IMR-90 (cell line): ENCODE measurements around the gene CDKAL1. TPM values are rescaled to one million over a fixed set of nuclear protein-coding genes. Genes with fewer than 3 reads are reported as not detected.

Experiments
- ATAC-seq: fragments of 200-7000 bp; cut with Tn5 transposase; 2 replicates; pipeline ENCODE4 v1.9.1; 2020; ENCODE audit warnings: low read depth, mild to moderate bottlenecking, moderate library complexity
- BruUV-seq: library from RNA; stranded (reverse); fragments of 400-500 nt; replicated peaks from 2 replicates; lab custom pipeline; 2021; lab: Mats Ljungman, UMichigan
- CTCF ChIA-PET: fragments of 300-600 bp; formaldehyde crosslinking; extraction: SDS; loops from one replicate; lab custom pipeline; 2021; ENCODE audit warnings: antibody characterized with exemption; lab: Yijun Ruan, JAX
- POLR2A ChIA-PET: fragments of 300-600 bp; sonication (Branson Sonifier 250); formaldehyde crosslinking; loops from one replicate; lab custom pipeline; 2022; ENCODE audit warnings: antibody characterized with exemption; ENCODE audit not compliant: unreplicated experiment; lab: Charles Lee
- DNase-seq: peaks from one replicate; pipeline ENCODE4 v3.0.0; 2013
- H2AFZ ChIP-seq: replicated peaks from 2 replicates; pipeline ENCODE3; 2013; ENCODE audit warnings: low read length, mild to moderate bottlenecking; ENCODE audit not compliant: poor library complexity
- H2AK5ac ChIP-seq: 2 replicates; pipeline ENCODE4 v1.6.1; 2013; ENCODE audit warnings: low read depth, low read length, inconsistent platforms
- H2AK9ac ChIP-seq: replicated peaks from 2 replicates; pipeline ENCODE3; 2013; ENCODE audit warnings: mild to moderate bottlenecking, low read depth, low read length, moderate library complexity; ENCODE audit not compliant: poor library complexity
- H2BK120ac ChIP-seq: 2 replicates; pipeline ENCODE4 v1.6.1; 2013; ENCODE audit warnings: low read depth, low read length, inconsistent platforms
- H2BK15ac ChIP-seq: 3 replicates; pipeline ENCODE4 v1.6.1; 2013; ENCODE audit warnings: low read depth, low read length, inconsistent platforms
- H2BK20ac ChIP-seq: 2 replicates; pipeline ENCODE4 v1.6.1; 2013; ENCODE audit warnings: low read depth, mild to moderate bottlenecking, inconsistent platforms, low read length, moderate library complexity
- H2BK5ac ChIP-seq: 2 replicates; pipeline ENCODE4 v1.6.1; 2013; ENCODE audit warnings: mild to moderate bottlenecking, low read depth, low read length, inconsistent platforms; ENCODE audit not compliant: poor library complexity, severe bottlenecking
- H3K14ac ChIP-seq: replicated peaks from 2 replicates; pipeline ENCODE4 v1.6.1; 2013; ENCODE audit warnings: low read depth, low read length, inconsistent platforms
- H3K18ac ChIP-seq: 2 replicates; pipeline ENCODE4 v1.6.1; 2013; ENCODE audit warnings: low read depth, low read length, control low read depth
- H3K23ac ChIP-seq: 2 replicates; pipeline ENCODE4 v1.6.1; 2013; ENCODE audit warnings: low read depth, low read length, inconsistent platforms
- H3K27ac ChIP-seq: 2 replicates; pipeline ENCODE4 v1.5.1; 2013; ENCODE audit warnings: mild to moderate bottlenecking, control low read depth, low read length; ENCODE audit not compliant: insufficient read depth
- H3K27me3 ChIP-seq: 2 replicates; pipeline ENCODE4 v1.6.1; 2013; ENCODE audit warnings: low read length; ENCODE audit not compliant: control insufficient read depth, insufficient read depth
- H3K36me3 ChIP-seq: 2 replicates; pipeline ENCODE4 v1.6.1; 2013; ENCODE audit warnings: low read length, mixed read lengths; ENCODE audit not compliant: control insufficient read depth, insufficient read depth
- H3K4ac ChIP-seq: 2 replicates; pipeline ENCODE4 v1.6.1; 2013; ENCODE audit warnings: low read depth, low read length, inconsistent platforms
- H3K4me1 ChIP-seq: 2 replicates; pipeline ENCODE4 v1.6.1; 2013; ENCODE audit warnings: low read length, mixed read lengths; ENCODE audit not compliant: control insufficient read depth, insufficient read depth
- H3K4me2 ChIP-seq: 2 replicates; pipeline ENCODE4 v1.6.1; 2013; ENCODE audit warnings: low read depth, mild to moderate bottlenecking, control low read depth, low read length, moderate library complexity
- H3K4me3 ChIP-seq: 2 replicates; pipeline ENCODE4 v1.5.1; 2013; ENCODE audit warnings: low read depth, mild to moderate bottlenecking, control low read depth, low read length, moderate library complexity; ENCODE audit not compliant: insufficient read depth
- H3K56ac ChIP-seq: 2 replicates; pipeline ENCODE4 v1.6.1; 2013; ENCODE audit warnings: low read length, inconsistent platforms; ENCODE audit not compliant: insufficient read depth; ENCODE audit errors: extremely low read depth
- H3K79me1 ChIP-seq, 2 experiments: 2 replicates each; pipeline ENCODE4 v1.6.1; 2013; ENCODE audit warnings: low read length in 2 of 2, inconsistent platforms in 1 of 2, low read depth in 1 of 2
- H3K9ac ChIP-seq: 2 replicates; pipeline ENCODE4 v1.6.1; 2013; ENCODE audit warnings: low read depth, low read length, control low read depth
- H3K9me1 ChIP-seq: 2 replicates; pipeline ENCODE4 v1.6.1; 2013; ENCODE audit warnings: low read length, inconsistent platforms; ENCODE audit not compliant: insufficient read depth
- H3K9me3 ChIP-seq: 2 replicates; pipeline ENCODE4 v1.6.1; 2013; ENCODE audit warnings: low read length; ENCODE audit not compliant: control insufficient read depth, insufficient read depth
- H4K20me1 ChIP-seq: 2 replicates; pipeline ENCODE4 v1.6.1; 2013; ENCODE audit warnings: low read length, inconsistent platforms; ENCODE audit not compliant: insufficient read depth
- H4K5ac ChIP-seq: 2 replicates; pipeline ENCODE4 v1.6.1; 2013; ENCODE audit warnings: mild to moderate bottlenecking, low read depth, low read length, control low read depth
- H4K8ac ChIP-seq, 2 experiments: 2 replicates each; pipeline ENCODE4 v1.6.1; 2013; ENCODE audit warnings: low read depth in 2 of 2, low read length in 2 of 2, control low read depth in 1 of 2, inconsistent platforms in 1 of 2
- H4K91ac ChIP-seq: 2 replicates; pipeline ENCODE4 v1.6.1; 2013; ENCODE audit warnings: low read depth, low read length, inconsistent platforms; ENCODE audit not compliant: insufficient read depth
- BHLHE40 ChIP-seq: fragments of 150-350 bp; IDR thresholded peaks from 2 replicates; pipeline ENCODE4 v1.6.1; 2016; ENCODE audit warnings: mild to moderate bottlenecking, low read depth, low read length
- CEBPB ChIP-seq: IDR thresholded peaks from 2 replicates; pipeline ENCODE4 v1.6.1; 2012; ENCODE audit warnings: low read depth, low read length, improper control_type of control experiment
- NFE2L2 ChIP-seq: fragments of 150-350 bp; IDR thresholded peaks from 2 replicates; pipeline ENCODE4 v1.6.1; 2016; ENCODE audit warnings: low read depth, mild to moderate bottlenecking, low read length
- WGBS, 2 experiments: methylation state at CpG; one replicate each; pipeline versions ENCODE4 v1.1.5 to v1.1.7; 2013; ENCODE audit warnings: missing lambda C conversion rate in 2 of 2; ENCODE audit not compliant: insufficient read length in 1 of 2; ENCODE audit errors: extremely low coverage in 2 of 2; 5-methylcytosine and 5-hydroxymethylcytosine counted together
- dilution Hi-C: fragments of 300-500 bp; cut with HindIII; formaldehyde crosslinking; loops from one replicate; pipeline ENCODE4 v1.14.3; 2018; ENCODE audit warnings: low sequenced_read_pairs; ENCODE audit not compliant: unreplicated experiment
- in situ Hi-C: fragments of 300-500 bp; cut with MboI; formaldehyde crosslinking; loops from 3 replicates; pipeline ENCODE4 v1.14.3; 2019; ENCODE audit warnings: low sequenced_read_pairs, inconsistent platforms, mixed read lengths
- intact Hi-C: fragments of 100-400 bp; cut with micrococcal nuclease; formaldehyde crosslinking; loops from 2 replicates; pipeline ENCODE4 v1.10.0; 2022
- polyA plus RNA-seq, 3 experiments: library from polyadenylated mRNA; depleted of rRNA; stranded (reverse); fragments of >200 nt; gene quantifications; 2 replicates each; pipeline ENCODE4 v1.2.3, GENCODE V29; 2012; ENCODE audit warnings: low replicate concordance in 1 of 3
- total RNA-seq: library from RNA; depleted of rRNA; stranded (reverse); fragments of >200 nt; gene quantifications from 2 replicates; pipeline ENCODE4 v1.2.3, GENCODE V29; 2012
- TF ChIP-seq, protein P1 (sequence below): conservative IDR thresholded peaks from 2 replicates; pipeline ENCODE4 v1.5.1; 2012; ENCODE audit warnings: mild to moderate bottlenecking, low read depth, low read length, improper control_type of control experiment
- TF ChIP-seq, protein P2 (sequence below): fragments of 150-350 bp; IDR thresholded peaks from 2 replicates; pipeline ENCODE4 v1.6.1; 2017; ENCODE audit warnings: mild to moderate bottlenecking, antibody characterized with exemption, low read length, low read depth

CDKAL1 gene
- total and polyA plus RNA-seq, 2 of the 4 experiments (the other 2 are of a cell fraction), result 3.7 to 13.1 TPM

DNA sequence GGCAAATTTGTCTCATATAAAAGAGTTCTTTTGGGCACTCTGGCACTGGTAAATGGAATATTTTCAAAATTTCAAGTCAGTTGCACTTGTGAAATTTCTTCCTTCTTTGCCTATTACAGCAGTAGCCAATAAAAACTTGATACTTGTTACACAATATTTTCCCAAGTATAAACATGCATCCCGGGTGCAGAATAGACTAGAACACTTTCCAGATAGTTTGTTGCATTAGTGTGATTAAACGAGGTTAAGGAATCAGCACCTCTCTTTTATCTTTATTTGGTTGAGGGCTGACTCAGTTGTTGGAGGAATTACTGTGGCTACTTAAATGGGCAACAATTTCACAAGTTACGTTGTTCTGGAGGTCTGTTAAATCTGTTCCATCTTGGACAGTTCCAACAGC lies 467.5 kb downstream of the CDKAL1 start:
- Histone ChIP-seq H3K9ac (no peak overlapping the region), H3K18ac (no peak overlapping the region; the same call in 1 of the 2 replicates), H3K4me1 (peaks cover 5% of the 10 kb centered on the region; the same call in 1 of the 2 replicates), H3K27me3 (no peaks in the 10 kb centered on the region), H4K5ac (no peak overlapping the region), H3K14ac (no peak overlapping the region), H3K4me3 (no peak overlapping the region), H3K4me2 (no peak overlapping the region), H2AK9ac (no peak overlapping the region), H2BK20ac (no peak overlapping the region), H3K79me1 (peaks cover 0 to 4% of the 10 kb centered on the region in 2 experiments; a peak in 1 of 4 replicates), H2AK5ac (no peak overlapping the region), H2AFZ (no peak overlapping the region), H3K27ac (no peak overlapping the region), H2BK120ac (no peak overlapping the region), H4K20me1 (no peaks in the 10 kb centered on the region), H3K4ac (no peak overlapping the region), H3K9me3 (no peaks in the 10 kb centered on the region), H4K8ac (no peak overlapping the region), H3K56ac (no peak overlapping the region), H2BK15ac (no peak overlapping the region), H4K91ac (no peak overlapping the region), H3K23ac (no peak overlapping the region), H2BK5ac (no peak overlapping the region), H3K36me3 (no peaks in the 10 kb centered on the region), H3K9me1 (0 out of 2 replicates have a peak, but pooled peaks cover 3% of the 10 kb centered on the region)
- in situ Hi-C loops, result loop anchor here (10.0 kb wide), 1 partner anchor 583 kb away; no protein-coding TSS in a partner anchor
- DNase-seq, result peak; percentile 12
- TF ChIP-seq, protein P1, sequence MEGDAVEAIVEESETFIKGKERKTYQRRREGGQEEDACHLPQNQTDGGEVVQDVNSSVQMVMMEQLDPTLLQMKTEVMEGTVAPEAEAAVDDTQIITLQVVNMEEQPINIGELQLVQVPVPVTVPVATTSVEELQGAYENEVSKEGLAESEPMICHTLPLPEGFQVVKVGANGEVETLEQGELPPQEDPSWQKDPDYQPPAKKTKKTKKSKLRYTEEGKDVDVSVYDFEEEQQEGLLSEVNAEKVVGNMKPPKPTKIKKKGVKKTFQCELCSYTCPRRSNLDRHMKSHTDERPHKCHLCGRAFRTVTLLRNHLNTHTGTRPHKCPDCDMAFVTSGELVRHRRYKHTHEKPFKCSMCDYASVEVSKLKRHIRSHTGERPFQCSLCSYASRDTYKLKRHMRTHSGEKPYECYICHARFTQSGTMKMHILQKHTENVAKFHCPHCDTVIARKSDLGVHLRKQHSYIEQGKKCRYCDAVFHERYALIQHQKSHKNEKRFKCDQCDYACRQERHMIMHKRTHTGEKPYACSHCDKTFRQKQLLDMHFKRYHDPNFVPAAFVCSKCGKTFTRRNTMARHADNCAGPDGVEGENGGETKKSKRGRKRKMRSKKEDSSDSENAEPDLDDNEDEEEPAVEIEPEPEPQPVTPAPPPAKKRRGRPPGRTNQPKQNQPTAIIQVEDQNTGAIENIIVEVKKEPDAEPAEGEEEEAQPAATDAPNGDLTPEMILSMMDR, result no peak
- TF ChIP-seq, protein P2, sequence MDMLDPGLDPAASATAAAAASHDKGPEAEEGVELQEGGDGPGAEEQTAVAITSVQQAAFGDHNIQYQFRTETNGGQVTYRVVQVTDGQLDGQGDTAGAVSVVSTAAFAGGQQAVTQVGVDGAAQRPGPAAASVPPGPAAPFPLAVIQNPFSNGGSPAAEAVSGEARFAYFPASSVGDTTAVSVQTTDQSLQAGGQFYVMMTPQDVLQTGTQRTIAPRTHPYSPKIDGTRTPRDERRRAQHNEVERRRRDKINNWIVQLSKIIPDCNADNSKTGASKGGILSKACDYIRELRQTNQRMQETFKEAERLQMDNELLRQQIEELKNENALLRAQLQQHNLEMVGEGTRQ, result no peak
- TF ChIP-seq NFE2L2, result no peak
- TF ChIP-seq CEBPB, result peak; percentile 27; the same call in 1 of the 2 replicates
- TF ChIP-seq BHLHE40, result no peak
- no TSS peak for BruUV-seq
- intact Hi-C loops, result loop anchor here (10.0 kb wide), 1 partner anchor 437 kb away; no protein-coding TSS in a partner anchor
- no peak for ATAC-seq
- no CpG with 5 or more reads among the region's 3 CpGs for WGBS, 2 experiments
- ChIA-PET CTCF (no interaction called here), POLR2A (no interaction called here)
- dilution Hi-C loops, result no loop called here
